HFFc6 (cell line): ENCODE results near the gene CSNK1G3. TPM values are rescaled to one million over a fixed set of nuclear protein-coding genes. Genes with fewer than 3 reads are reported as not detected.
A peak's percentile ranks its signal among the peaks of the same experiment; 100 is the strongest.

Experiments used
- DNase-seq: peaks from one replicate; pipeline ENCODE4 v3.0.0-alpha.2; 2018
- H3K27ac Mint-ChIP-seq: 2 replicates; pipeline ENCODE4 v1.8.0; 2020; ENCODE audit warnings: mild to moderate bottlenecking, mixed read lengths
- H3K27me3 Mint-ChIP-seq: 2 replicates; pipeline ENCODE4 v1.8.0; 2021; ENCODE audit warnings: mild to moderate bottlenecking, moderate library complexity, mixed read lengths; ENCODE audit not compliant: insufficient read depth
- H3K36me3 Mint-ChIP-seq: 2 replicates; pipeline ENCODE4 v1.8.0; 2021; ENCODE audit warnings: low read depth, mixed read lengths
- H3K4me1 Mint-ChIP-seq: 2 replicates; pipeline ENCODE4 v1.8.0; 2020; ENCODE audit warnings: low read depth, mixed read lengths
- H3K4me3 Mint-ChIP-seq: 2 replicates; pipeline ENCODE4 v1.8.0; 2020; ENCODE audit warnings: mild to moderate bottlenecking, moderate library complexity, mixed read lengths
- H3K9me3 Mint-ChIP-seq: 2 replicates; pipeline ENCODE4 v1.8.0; 2020; ENCODE audit warnings: mild to moderate bottlenecking, mixed read lengths
- total RNA-seq, 6 experiments: library from RNA; stranded (reverse); fragmentation: NEBNext Ultra II Directional; extraction: Animal tissue kit (Norgen Biotek cat#: 25700); gene quantifications; 2 replicates in 1 of 6; 3 replicates in 5 of 6; pipeline ENCODE4 v1.2.3, GENCODE V29; 2021
- TF ChIP-seq, protein P1 (sequence below): fragments of 200-600 bp; sonication (generic); IDR thresholded peaks from 2 replicates; pipeline ENCODE4 v1.5.0; 2021; ENCODE audit warnings: antibody characterized with exemption, mild to moderate bottlenecking

CSNK1G3 gene
- total RNA-seq, 6 experiments from 2014 or later, result 28.9 to 40.0 (median 33.3) TPM

DNA sequence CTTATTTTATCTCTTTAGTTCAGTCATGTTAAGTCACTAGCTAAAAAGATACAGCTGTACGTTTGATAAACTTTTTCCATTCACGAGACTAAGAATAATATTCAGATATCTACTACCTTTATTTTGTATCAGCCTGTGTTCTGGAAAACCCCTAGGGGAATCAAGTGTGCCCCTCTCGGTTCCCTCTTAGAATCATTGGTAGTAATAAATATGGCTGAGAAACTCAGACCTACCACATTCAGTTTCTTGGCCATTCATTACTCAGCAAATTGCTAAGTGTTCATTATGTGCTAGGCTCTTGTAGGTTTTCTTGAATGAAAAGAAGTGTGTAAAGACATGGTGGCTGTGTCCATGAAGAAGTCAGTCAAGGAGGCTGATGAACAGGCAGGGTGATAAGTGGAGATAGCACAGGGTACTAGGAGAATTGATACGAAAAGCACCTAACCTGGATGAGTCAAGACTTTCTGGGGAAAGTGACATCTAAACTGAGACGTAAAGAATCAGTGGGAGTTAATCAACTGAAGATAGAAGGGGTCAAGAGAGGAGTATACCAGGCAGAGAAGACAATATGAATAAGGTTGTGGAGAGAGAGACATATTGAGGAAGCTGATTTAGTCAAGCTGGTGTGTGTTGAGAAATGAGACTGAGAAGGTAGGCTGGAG, 86.2 kb downstream of the CSNK1G3 start:
- H3K4me3 Mint-ChIP-seq, result no peak overlapping the region
- no peaks in the 10 kb centered on the region; the same call in 1 of the 2 replicates for H3K27me3 Mint-ChIP-seq
- H3K36me3 Mint-ChIP-seq, result no peaks in the 10 kb centered on the region; the same call in 1 of the 2 replicates
- no peaks in the 10 kb centered on the region for H3K4me1 Mint-ChIP-seq
- no peaks in the 10 kb centered on the region for H3K9me3 Mint-ChIP-seq
- TF ChIP-seq, protein P1, sequence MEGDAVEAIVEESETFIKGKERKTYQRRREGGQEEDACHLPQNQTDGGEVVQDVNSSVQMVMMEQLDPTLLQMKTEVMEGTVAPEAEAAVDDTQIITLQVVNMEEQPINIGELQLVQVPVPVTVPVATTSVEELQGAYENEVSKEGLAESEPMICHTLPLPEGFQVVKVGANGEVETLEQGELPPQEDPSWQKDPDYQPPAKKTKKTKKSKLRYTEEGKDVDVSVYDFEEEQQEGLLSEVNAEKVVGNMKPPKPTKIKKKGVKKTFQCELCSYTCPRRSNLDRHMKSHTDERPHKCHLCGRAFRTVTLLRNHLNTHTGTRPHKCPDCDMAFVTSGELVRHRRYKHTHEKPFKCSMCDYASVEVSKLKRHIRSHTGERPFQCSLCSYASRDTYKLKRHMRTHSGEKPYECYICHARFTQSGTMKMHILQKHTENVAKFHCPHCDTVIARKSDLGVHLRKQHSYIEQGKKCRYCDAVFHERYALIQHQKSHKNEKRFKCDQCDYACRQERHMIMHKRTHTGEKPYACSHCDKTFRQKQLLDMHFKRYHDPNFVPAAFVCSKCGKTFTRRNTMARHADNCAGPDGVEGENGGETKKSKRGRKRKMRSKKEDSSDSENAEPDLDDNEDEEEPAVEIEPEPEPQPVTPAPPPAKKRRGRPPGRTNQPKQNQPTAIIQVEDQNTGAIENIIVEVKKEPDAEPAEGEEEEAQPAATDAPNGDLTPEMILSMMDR, result no peak
- DNase-seq, result no peak
- no peak overlapping the region for H3K27ac Mint-ChIP-seq

DNA sequence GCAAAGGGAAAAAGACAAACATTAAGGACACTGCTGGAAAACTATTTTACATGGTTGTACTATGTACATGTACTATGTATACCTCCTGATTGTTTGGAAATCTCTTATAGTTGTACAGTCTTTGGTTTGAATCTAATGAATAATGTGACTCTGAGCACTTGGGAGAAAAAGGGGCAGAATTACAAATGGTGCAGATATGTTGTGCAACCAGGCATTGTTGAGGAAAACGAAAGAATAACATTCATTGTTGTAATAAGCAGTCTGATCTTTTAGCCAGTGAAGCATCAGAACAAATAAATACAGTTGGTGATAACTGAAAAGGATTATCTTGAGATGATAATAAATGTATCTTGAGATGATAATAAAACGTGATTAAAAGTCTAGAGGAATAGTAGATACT, 87.2 kb downstream of the CSNK1G3 start:
- no peak for DNase-seq
- Mint-ChIP-seq H3K36me3 (no peaks in the 10 kb centered on the region; the same call in 1 of the 2 replicates), H3K9me3 (no peaks in the 10 kb centered on the region), H3K27me3 (no peaks in the 10 kb centered on the region; the same call in 1 of the 2 replicates), H3K4me1 (no peaks in the 10 kb centered on the region), H3K27ac (no peak overlapping the region), H3K4me3 (no peak overlapping the region)
- TF ChIP-seq, protein P1, result no peak

DNA sequence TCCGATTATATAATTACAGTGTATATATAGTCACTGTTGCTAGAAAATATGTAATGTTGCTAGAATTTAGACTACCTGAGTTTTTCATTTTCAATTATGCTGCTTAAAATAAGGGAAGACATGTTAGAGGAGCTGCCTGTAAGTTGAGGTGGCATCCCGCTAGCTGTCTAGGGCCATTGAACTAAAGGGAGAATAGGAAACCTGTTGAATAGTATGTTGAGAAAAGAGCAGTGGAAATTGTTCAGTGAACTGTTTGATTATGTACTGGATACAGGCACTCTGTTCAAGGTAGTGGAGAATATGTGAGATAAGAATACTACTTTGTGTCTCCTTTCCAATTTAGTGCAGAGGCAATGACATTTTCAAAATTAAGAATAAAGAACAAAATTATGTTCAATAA, 89.6 kb downstream of the CSNK1G3 start:
- Mint-ChIP-seq H3K9me3 (no peaks in the 10 kb centered on the region), H3K4me3 (no peak overlapping the region)
- TF ChIP-seq, protein P1, result no peak

DNA sequence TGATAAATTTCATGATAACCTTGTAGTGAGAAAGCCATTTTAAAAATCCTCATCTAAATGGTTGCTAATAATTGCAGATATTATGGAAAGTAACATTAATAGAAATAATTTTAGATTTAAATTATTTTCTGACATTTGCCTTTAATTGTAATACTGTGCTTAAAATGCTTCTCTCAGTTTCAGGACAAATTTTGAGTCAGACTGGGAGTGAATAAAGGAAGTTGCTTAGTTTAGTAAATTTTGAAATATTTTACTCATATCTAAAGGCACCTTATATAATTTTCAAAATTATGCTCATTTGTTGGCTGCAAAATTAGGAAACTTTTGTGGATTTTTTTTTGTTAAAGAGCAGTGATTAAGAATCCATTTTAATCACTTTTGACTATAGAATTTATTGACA, 93.8 kb downstream of the CSNK1G3 start:
- no peak overlapping the region for H3K27ac Mint-ChIP-seq
- no peaks in the 10 kb centered on the region for H3K36me3 Mint-ChIP-seq
- H3K27me3 Mint-ChIP-seq, result no peaks in the 10 kb centered on the region
- no peak overlapping the region for H3K4me3 Mint-ChIP-seq
- no peaks in the 10 kb centered on the region for H3K9me3 Mint-ChIP-seq
- no peak for DNase-seq
- TF ChIP-seq, protein P1, result no peak
- peaks cover 13% of the 10 kb centered on the region for H3K4me1 Mint-ChIP-seq

More for the DNA sequence above, 89.6 kb downstream of the CSNK1G3 start:
- DNase-seq, result no peak
- Mint-ChIP-seq H3K27me3 (no peaks in the 10 kb centered on the region; the same call in 1 of the 2 replicates), H3K4me1 (no peaks in the 10 kb centered on the region), H3K36me3 (no peaks in the 10 kb centered on the region), H3K27ac (no peak overlapping the region)

DNA sequence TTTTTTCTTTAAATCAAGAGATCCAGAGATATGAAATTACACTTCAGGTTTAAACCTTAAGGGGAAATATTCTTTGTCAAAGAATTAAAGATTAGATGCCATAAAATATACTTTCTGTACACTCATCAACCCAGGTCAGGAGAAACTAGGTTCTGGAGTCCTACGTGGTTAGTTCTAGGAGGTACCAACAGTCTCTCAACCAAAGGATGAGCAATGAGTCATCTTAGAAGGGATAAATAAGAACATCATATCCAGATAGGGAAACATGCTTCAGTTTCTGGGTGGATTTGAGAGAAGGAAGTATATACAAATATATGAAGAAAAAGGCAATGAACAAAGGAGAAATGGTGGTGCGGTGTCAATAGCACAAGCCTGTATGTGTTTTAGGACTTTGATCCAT, 98.2 kb downstream of the CSNK1G3 start:
- Mint-ChIP-seq H3K36me3 (no peaks in the 10 kb centered on the region), H3K9me3 (no peaks in the 10 kb centered on the region), H3K27ac (peak overlapping the region; percentile 47; the same call in 1 of the 2 replicates), H3K4me1 (peaks cover 13% of the 10 kb centered on the region), H3K4me3 (no peak overlapping the region), H3K27me3 (no peaks in the 10 kb centered on the region)
- peak; percentile 4 for DNase-seq
- TF ChIP-seq, protein P1, result no peak
